Measurements from ENCODE around the gene ARHGEF16. TPM values are rescaled to one million over a fixed set of nuclear protein-coding genes. Genes with fewer than 3 reads are reported as not detected.

Gene ARHGEF16
- total and polyA plus RNA-seq, 2 experiments from 2014 or later: 24.8 to 36.2 TPM

GRCh38 chr1:3466366-3467075 lies 12.1 kb downstream of the ARHGEF16 start:
- Histone ChIP-seq H3K27me3 (no peaks in the 10 kb centered on the region), H3K4me2 (no peak overlapping the region), H3K27ac (no peak overlapping the region), H3K9me2 (replicated peaks; ENCODE audit: insufficient read depth) (no peaks in the 10 kb centered on the region), H3K36me3 (replicated peaks; ENCODE audit: insufficient read depth, low read depth) (no peaks in the 10 kb centered on the region), H3K4me3 (no peak overlapping the region), H3K9me3 (ENCODE audit: low read depth) (no peaks in the 10 kb centered on the region), H3K4me1 (ENCODE audit: insufficient read depth) (peaks cover 7% of the 10 kb centered on the region), H3K79me2 (peaks cover 12% of the 10 kb centered on the region), H4K20me1 (ENCODE audit: insufficient read depth, poor library complexity, severe bottlenecking) (no peaks in the 10 kb centered on the region), H2AFZ (no peak overlapping the region)
- DNase-seq (ENCODE audit: low spot score): no peak
- TF ChIP-seq EZH2 (IDR thresholded peaks at IDR 0.05; ENCODE audit: borderline replicate concordance) (no peak), EZH2phosphoT487 (IDR thresholded peaks at IDR 0.05; ENCODE audit: low read depth, severe bottlenecking, unreplicated experiment) (no peak), CTCF (IDR thresholded peaks at IDR 0.05; ENCODE audit: poor library complexity) (no peak)
- WGBS (ENCODE audit: low lambda C conversion rate, missing lambda C conversion rate): 94% methylated on average over 16 of the region's 16 CpGs

- no peaks in the 10 kb centered on the region for H4K20me1 ChIP-seq (ENCODE audit: insufficient read depth, poor library complexity, severe bottlenecking)
- DNase-seq (ENCODE audit: low spot score): no peak
- 90% methylated on average over 27 of the region's 35 CpGs for WGBS (ENCODE audit: low lambda C conversion rate, missing lambda C conversion rate)
Observed at GRCh38 chr1:3467096-3468036, 12.9 kb downstream of the ARHGEF16 start.

More at GRCh38 chr1:3467096-3468036, 12.9 kb downstream of the ARHGEF16 start:
- no peaks in the 10 kb centered on the region for H3K27me3 ChIP-seq
- no peaks in the 10 kb centered on the region for H3K36me3 ChIP-seq (replicated peaks; ENCODE audit: insufficient read depth, low read depth)
- H3K79me2 ChIP-seq: peaks cover 3% of the 10 kb centered on the region
- no peaks in the 10 kb centered on the region for H3K9me2 ChIP-seq (replicated peaks; ENCODE audit: insufficient read depth)
- H3K4me2 ChIP-seq: no peak overlapping the region
- no peak overlapping the region for H3K4me3 ChIP-seq
- no peak overlapping the region for H3K27ac ChIP-seq
- TF ChIP-seq EZH2 (IDR thresholded peaks at IDR 0.05; ENCODE audit: borderline replicate concordance) (no peak), EZH2phosphoT487 (IDR thresholded peaks at IDR 0.05; ENCODE audit: low read depth, severe bottlenecking, unreplicated experiment) (no peak), CTCF (IDR thresholded peaks at IDR 0.05; ENCODE audit: poor library complexity) (no peak)
- H2AFZ ChIP-seq: no peak overlapping the region
- H3K9me3 ChIP-seq (ENCODE audit: low read depth): no peaks in the 10 kb centered on the region
- peaks cover 14% of the 10 kb centered on the region for H3K4me1 ChIP-seq (ENCODE audit: insufficient read depth)
